Amniotic stem cell (primary cell): Measurements from ENCODE around the gene ZNF440.
"Not testable (repeated sequence)": the region's sequence is repeated elsewhere in the genome, so short reads cannot be mapped to it uniquely, and the experiment has no call there.

ENCODE experiments used
- DNase-seq: peaks from one replicate; lab custom pipeline; 2025; lab: John Stamatoyannopoulos, UW

The ZNF440 gene

GRCh38 chr19:11828957-11829876, 15.1 kb downstream of the ZNF440 start:
- not testable (repeated sequence) for DNase-seq

DNA sequence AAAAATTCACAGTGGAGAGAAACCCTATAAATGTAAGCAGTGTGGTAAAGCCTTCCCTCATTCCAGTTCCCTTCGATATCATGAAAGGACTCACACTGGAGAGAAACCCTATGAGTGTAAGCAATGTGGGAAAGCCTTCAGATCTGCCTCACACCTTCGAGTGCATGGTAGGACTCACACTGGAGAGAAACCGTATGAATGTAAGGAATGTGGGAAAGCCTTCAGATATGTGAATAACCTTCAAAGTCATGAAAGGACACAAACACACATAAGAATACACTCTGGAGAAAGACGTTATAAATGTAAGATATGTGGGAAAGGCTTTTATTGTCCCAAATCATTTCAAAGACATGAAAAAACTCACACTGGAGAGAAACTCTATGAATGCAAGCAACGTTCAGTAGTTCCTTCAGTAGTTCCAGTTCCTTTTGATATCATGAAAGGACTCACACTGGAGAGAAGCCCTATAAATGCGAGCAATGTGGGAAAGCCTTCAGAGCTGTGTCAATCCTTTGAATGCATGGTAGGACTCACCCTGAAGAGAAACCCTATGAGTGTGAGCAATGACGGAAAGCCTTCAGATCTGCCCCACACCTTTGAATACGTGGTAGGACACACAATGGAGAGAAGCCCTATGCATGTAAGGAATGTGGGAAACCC, 18.3 kb downstream of the ZNF440 start:
- no peak for DNase-seq

DNA sequence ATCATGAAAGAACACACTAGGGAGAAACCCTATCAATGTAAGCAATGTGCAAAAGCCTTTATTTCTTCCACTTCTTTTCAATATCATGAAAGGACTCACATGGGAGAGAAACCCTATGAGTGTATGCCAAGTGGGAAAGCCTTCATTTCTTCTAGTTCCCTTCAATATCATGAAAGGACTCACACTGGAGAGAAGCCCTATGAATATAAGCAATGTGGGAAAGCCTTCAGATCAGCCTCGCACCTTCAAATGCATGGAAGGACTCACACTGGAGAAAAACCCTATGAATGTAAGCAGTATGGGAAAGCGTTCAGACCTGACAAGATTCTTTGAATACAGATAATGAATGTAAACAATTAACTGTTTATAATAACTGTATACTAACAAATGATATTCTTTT, 19.5 kb downstream of the ZNF440 start:
- no peak for DNase-seq

GRCh38 chr19:11835626-11836066, 21.6 kb downstream of the ZNF440 start:
- not testable (repeated sequence) for DNase-seq

DNA sequence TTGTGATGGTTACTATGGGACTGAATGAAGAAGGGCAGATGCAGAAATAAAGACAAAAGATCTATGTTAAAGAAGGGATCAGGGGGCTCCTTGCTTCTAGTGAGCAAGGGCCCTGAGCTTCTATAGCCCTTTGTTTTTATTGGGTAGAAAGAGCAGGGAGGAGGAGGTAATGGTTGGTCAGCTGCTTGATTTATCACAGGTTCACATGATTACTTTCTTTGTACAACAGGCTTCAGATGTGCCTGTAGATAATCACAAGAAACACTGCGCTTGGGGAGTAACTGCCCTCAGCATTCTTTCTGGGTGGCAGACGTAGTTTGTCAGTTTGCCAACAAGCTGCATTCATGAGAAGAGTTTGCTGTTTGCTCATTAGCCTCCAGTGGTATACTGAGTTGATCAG, 29.6 kb downstream of the ZNF440 start:
- DNase-seq = no peak

GRCh38 chr19:11847615-11848014, 33.5 kb downstream of the ZNF440 start:
- DNase-seq = not testable (repeated sequence)

DNA sequence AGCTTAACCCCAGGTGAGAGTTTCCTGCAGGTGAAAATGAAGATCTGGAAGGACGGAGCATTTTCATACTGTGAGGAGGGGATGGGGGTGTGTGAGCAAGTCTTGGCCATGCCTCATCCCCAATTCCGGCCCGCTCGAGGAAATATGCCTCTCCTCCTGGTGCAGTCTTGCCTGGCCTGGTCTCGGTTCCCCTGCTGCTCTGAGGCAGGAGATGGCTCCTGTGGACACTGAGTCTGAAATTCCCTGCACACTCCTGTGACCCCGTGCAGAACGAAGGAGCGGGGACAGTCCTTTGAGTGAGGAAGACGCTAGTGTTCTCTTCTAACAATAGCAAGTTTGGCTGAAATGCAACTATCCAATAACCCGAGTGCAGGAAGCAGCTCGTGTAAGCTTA, 34.1 kb downstream of the ZNF440 start:
- no peak for DNase-seq

- DNase-seq = peak; percentile 77
Observed at GRCh38 chr19:11848594-11849469, 34.8 kb downstream of the ZNF440 start, which contains the start of gene ZNF439. Gene ZNF439, plus strand, starts transcription at chr19:11848726. Its CDS starts 142 bp downstream, at chr19:11848868.

- not testable (repeated sequence) for DNase-seq
Observed at GRCh38 chr19:11850289-11850688, 36.2 kb downstream of the ZNF440 start.

DNA sequence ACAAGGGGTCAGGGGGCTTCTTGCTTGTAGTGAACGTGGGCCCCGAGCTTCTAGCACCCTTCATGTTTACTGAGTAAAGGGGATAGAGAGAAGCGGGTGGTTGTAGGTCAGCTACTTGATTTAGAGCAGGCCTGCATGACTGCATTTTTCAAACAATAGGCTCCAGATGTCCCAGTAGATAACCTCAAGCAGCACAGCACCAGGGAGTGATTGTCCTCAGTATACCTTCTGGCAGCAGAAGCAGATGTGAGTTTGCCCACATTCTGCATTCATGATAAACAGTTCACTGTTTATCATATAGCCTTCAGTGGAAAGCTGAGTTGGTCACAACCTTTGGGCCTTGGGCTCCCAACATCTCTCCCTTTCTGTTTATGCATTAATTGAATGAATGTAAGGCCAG, 39.3 kb downstream of the ZNF440 start:
- no peak for DNase-seq

GRCh38 chr19:11856596-11857250, 42.6 kb downstream of the ZNF440 start:
- DNase-seq = no peak

DNA sequence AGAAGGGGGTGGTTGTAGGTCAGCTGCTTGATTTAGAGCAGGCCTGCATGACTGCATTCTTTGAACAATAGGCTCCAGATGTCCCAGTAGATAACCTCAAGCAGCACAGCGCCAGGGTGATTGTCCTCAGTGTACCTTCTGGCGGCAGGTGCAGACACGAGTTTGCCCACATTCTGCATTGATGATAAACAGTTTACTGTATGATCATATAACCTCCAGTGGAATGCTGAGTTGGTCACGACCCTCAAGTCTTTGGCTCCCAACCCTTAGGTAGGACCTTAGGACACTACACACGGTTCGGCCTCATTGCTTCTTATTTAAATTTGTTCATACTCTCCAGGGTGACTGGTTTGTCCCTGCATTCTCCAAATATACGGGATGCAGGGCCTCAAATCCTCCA, 46.6 kb downstream of the ZNF440 start:
- DNase-seq = no peak

DNA sequence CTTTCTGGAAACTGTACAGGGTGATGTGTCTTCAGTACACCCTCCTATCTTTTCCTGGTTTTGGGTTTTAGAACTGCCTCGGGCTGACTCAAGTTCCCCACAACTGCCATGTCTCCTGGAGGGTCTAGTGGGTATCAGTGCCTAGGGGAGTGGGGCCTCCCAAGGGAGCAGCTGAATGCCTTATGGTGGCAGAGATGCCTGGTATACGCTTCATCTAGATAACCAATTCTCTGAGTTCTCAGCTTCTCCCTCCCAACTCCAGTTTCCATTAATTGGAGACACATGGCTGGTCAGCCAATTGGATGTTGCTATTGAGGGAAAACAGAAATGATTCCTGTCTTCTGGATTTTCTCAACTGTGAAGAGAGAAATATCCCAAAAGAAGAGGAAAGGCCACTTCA, 47.2 kb downstream of the ZNF440 start:
- DNase-seq = no peak

GRCh38 chr19:11867766-11868165, 53.7 kb downstream of the ZNF440 start:
- not testable (repeated sequence) for DNase-seq

DNA sequence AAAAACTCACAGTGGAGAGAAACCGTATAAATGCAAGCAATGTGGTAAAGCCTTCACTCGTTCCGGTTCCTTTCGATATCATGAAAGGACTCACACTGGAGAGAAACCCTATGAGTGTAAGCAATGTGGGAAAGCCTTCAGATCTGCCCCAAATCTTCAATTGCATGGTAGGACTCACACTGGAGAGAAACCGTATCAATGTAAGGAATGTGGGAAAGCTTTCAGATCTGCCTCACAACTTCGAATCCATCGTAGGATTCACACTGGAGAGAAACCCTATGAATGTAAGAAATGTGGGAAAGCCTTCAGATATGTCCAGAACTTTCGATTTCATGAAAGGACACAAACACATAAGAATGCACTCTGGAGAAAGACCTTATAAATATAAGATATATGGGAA, 54.1 kb downstream of the ZNF440 start:
- no peak for DNase-seq

GRCh38 chr19:11872624-11873023, 58.6 kb downstream of the ZNF440 start:
- no peak for DNase-seq

DNA sequence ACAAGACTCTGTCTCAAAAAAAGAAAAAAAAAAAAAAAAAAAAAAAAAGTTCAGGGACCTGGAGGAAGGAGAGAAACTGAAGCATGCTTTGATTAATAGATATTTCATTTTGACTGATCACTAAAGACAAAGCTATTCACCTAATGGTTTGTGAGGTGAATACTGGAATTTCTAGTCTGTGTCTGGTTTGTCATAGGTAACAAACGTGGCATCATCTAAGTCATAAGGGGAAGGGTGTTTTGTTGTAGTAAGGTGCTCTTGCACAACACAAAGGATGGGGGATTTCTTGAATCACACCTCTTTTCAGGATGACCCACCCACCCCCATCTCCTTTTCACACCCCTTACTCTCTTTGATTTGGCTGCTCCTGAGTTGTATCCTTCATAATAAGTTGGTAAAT, 59.7 kb downstream of the ZNF440 start:
- no peak for DNase-seq

DNA sequence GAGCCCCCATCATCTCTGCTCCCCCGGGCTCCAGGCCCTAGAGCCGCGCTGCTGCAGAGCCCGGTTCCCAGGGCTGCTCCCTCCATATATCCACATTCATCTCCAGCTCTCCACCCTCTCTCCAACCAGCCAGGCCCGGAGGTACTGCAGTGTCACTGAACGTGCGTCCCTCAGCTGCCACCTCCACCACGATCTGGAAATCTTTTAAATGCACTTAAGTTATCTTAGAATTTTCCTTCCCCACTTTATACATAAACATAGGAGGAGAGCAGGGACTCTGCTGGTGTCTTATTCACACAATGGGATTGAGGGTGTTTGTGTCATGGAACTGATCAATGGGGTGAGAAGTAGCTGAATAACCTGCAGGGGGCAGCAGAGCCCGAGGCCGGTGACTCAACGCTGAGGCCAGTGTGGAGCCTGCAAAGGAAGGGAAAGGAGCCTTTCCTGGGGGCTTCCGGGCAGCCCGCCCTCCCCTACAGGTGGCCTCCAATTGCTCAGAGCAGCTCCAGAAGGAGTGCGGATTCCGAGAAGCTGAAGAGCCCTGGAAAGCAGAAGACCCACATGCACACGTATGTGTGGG, 65.7 kb downstream of the ZNF440 start:
- DNase-seq = not testable (repeated sequence)

- no peak for DNase-seq
Observed at GRCh38 chr19:11880598-11880997, 66.5 kb downstream of the ZNF440 start.

- DNase-seq = peak; percentile 13
Observed at GRCh38 chr19:11881151-11881800, 67.2 kb downstream of the ZNF440 start.

DNA sequence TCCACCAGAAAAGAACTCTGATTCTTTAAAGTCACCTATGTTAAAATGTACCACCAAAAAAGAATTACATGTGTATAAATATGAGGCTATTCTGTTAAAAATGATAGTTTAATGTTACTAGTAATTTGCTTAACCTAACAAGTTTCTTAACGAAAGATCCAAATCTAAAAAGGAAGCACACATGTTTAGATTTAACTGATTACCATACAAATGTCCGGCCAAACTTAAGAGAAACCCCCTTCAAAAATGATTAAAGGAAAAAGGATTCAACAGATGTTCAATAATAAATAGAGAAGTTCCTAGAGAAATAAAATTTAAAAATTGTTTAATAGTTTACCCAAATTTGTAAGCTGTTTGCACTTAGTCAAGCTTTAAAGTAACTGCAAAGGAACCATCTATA, 68.5 kb downstream of the ZNF440 start:
- DNase-seq = no peak
